Keratinocyte (primary cell): ENCODE data around the gene TC2N. TPM values are rescaled to one million over a fixed set of nuclear protein-coding genes. Genes with fewer than 3 reads are reported as not detected.
"Not testable (repeated sequence)": the region's sequence is repeated elsewhere in the genome, so short reads cannot be mapped to it uniquely, and the experiment has no call there.

Source experiments
- DNase-seq: peaks from one replicate; pipeline ENCODE4 v3.0.0-alpha.2; 2011; ENCODE audit warnings: low read depth, missing footprints, low spot score
- FAIRE-seq: peaks from 2 replicates; lab custom pipeline; 2011; peaks lifted over from hg19 to GRCh38; lab: Jason Lieb, UNC
- H2AFZ ChIP-seq: 2 replicates; pipeline ENCODE4 v1.6.0; 2012; ENCODE audit warnings: low read length, control low read depth, inconsistent platforms; ENCODE audit not compliant: control insufficient read depth
- H3K27ac ChIP-seq: 2 replicates; pipeline ENCODE4 v1.5.1; 2011; ENCODE audit warnings: low read length; ENCODE audit not compliant: control insufficient read depth, insufficient read depth
- H3K27me3 ChIP-seq: 3 replicates; pipeline ENCODE4 v1.6.0; 2011; ENCODE audit warnings: low read length; ENCODE audit not compliant: control insufficient read depth, insufficient read depth; ENCODE audit errors: extremely low read depth
- H3K36me3 ChIP-seq, 2 experiments: 2 replicates in 1 of 2; 3 replicates in 1 of 2; pipeline ENCODE4 v1.5.1; 2011; ENCODE audit warnings: low read length in 2 of 2, mild to moderate bottlenecking in 1 of 2; ENCODE audit not compliant: control insufficient read depth in 2 of 2, insufficient read depth in 2 of 2; ENCODE audit errors: extremely low read depth in 1 of 2
- H3K4me1 ChIP-seq: 3 replicates; pipeline ENCODE4 v1.5.1; 2011; ENCODE audit warnings: low read length; ENCODE audit not compliant: control insufficient read depth, insufficient read depth; ENCODE audit errors: extremely low read depth
- H3K4me2 ChIP-seq: 3 replicates; pipeline ENCODE4 v1.6.0; 2011; ENCODE audit warnings: low read depth, low read length; ENCODE audit not compliant: control insufficient read depth, insufficient read depth; ENCODE audit errors: extremely low read depth
- H3K4me3 ChIP-seq, 3 experiments: fragments of 200-600 bp in 1 of 3; sonication (generic) in 1 of 3; 2 replicates in 2 of 3; 3 replicates in 1 of 3; pipeline ENCODE4 v1.5.1; 2011 to 2016; ENCODE audit warnings: low read length in 3 of 3, mild to moderate bottlenecking in 3 of 3, control low read depth in 2 of 3, inconsistent platforms in 1 of 3, low read depth in 1 of 3, mixed read lengths in 1 of 3, mixed run types in 1 of 3, moderate library complexity in 1 of 3; ENCODE audit not compliant: control insufficient read depth in 2 of 3, insufficient read depth in 2 of 3; ENCODE audit errors: extremely low read depth in 1 of 3
- H3K79me2 ChIP-seq: 2 replicates; pipeline ENCODE4 v1.6.0; 2012; ENCODE audit warnings: low read length; ENCODE audit not compliant: control insufficient read depth, insufficient read depth
- H3K9ac ChIP-seq: 3 replicates; pipeline ENCODE4 v1.6.0; 2011; ENCODE audit warnings: low read length; ENCODE audit not compliant: control insufficient read depth, insufficient read depth; ENCODE audit errors: extremely low read depth
- H3K9me1 ChIP-seq: 3 replicates; pipeline ENCODE4 v1.6.0; 2011; ENCODE audit warnings: low read length; ENCODE audit not compliant: control insufficient read depth, insufficient read depth; ENCODE audit errors: extremely low read depth
- H3K9me3 ChIP-seq: 2 replicates; pipeline ENCODE4 v1.5.1; 2012; ENCODE audit warnings: low read depth, low read length; ENCODE audit not compliant: control insufficient read depth
- H4K20me1 ChIP-seq: 3 replicates; pipeline ENCODE4 v1.6.0; 2011; ENCODE audit warnings: low read length; ENCODE audit not compliant: control insufficient read depth, insufficient read depth; ENCODE audit errors: extremely low read depth
- EZH2 ChIP-seq: IDR thresholded peaks from one replicate; pipeline ENCODE4 v1.6.1; 2012; ENCODE audit warnings: inconsistent platforms, mild to moderate bottlenecking, low read length, moderate library complexity
- dilution Hi-C: fragments of 300-500 bp; cut with MboI; formaldehyde crosslinking; loops from one replicate; pipeline ENCODE4 v1.7.0; 2020; ENCODE audit warnings: low sequenced_read_pairs; ENCODE audit not compliant: extremely low pct_ligation_motif_present
- polyA plus RNA-seq, 5 experiments: library from polyadenylated mRNA; depleted of rRNA in 3 of 5; stranded (reverse) in 3 of 5; stranded (forward) in 1 of 5; unstranded in 1 of 5; fragments of >200 nt; gene quantifications; 1 replicate in 1 of 5; 2 replicates in 3 of 5; 3 replicates in 1 of 5; pipeline versions ENCODE4 v1.2.1 to v1.2.3, GENCODE V29; 2011 to 2012; ENCODE audit warnings: missing spikeins in 2 of 5, low read depth in 1 of 5, low replicate concordance in 1 of 5
- TF ChIP-seq, protein P1 (sequence below), 3 experiments: IDR thresholded peaks in 1 of 3; conservative IDR thresholded peaks in 1 of 3; optimal IDR thresholded peaks in 1 of 3; 2 replicates in 2 of 3; 3 replicates in 1 of 3; pipeline versions ENCODE3 to v1.5.1; 2011; ENCODE audit warnings: low read length in 3 of 3, mild to moderate bottlenecking in 3 of 3, moderate library complexity in 2 of 3, control low read depth in 1 of 3, inconsistent platforms in 1 of 3; ENCODE audit not compliant: insufficient read depth in 2 of 3; ENCODE audit errors: extremely low read depth in 1 of 3

Gene TC2N
- polyA plus RNA-seq, 1 donor (not counting 4 experiments of a cell fraction or from before 2014, with no cell fraction given) = 22.6 TPM

DNA sequence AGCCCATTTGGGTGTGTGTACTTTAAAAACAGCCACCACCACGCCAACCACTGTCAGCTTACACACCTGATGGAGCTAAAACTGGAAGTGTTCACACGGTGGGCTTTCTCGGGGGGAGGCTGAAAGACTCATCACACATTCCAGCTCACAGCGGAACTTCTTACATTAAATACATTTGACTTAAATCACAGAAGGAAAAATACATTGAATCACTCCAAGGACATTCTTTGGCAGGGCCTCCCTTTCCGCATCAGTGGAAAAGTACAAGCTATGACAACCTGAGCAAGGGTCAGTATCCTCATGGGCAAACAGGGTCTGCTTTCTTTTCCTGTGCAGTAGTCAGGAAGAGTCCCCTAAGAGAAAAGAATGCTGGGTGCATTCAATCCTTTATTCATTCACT is 31.0 kb upstream of the TC2N start:
- no peak overlapping the region for H3K27ac ChIP-seq
- dilution Hi-C loops = no loop called here
- DNase-seq = no peak

GRCh38 chr14:91897716-91898115 is 30.4 kb upstream of the TC2N start:
- H3K9me3 ChIP-seq, H3K27me3 ChIP-seq, H3K27ac ChIP-seq, H3K4me3 ChIP-seq, H3K4me2 ChIP-seq, H2AFZ ChIP-seq, H4K20me1 ChIP-seq, H3K79me2 ChIP-seq, H3K9ac ChIP-seq, dilution Hi-C loops, FAIRE-seq, H3K36me3 ChIP-seq, H3K9me1 ChIP-seq, H3K4me1 ChIP-seq, DNase-seq: not testable (repeated sequence)

More for the DNA sequence above, 31.0 kb upstream of the TC2N start:
- peaks cover 5% of the 10 kb centered on the region for H3K27me3 ChIP-seq
- H3K4me3 ChIP-seq = no peak overlapping the region
- H2AFZ ChIP-seq = no peak overlapping the region
- no peaks in the 10 kb centered on the region for H3K36me3 ChIP-seq
- H4K20me1 ChIP-seq = no peaks in the 10 kb centered on the region
- no peaks in the 10 kb centered on the region for H3K79me2 ChIP-seq
- H3K4me2 ChIP-seq = no peak overlapping the region
- TF ChIP-seq, protein P1, sequence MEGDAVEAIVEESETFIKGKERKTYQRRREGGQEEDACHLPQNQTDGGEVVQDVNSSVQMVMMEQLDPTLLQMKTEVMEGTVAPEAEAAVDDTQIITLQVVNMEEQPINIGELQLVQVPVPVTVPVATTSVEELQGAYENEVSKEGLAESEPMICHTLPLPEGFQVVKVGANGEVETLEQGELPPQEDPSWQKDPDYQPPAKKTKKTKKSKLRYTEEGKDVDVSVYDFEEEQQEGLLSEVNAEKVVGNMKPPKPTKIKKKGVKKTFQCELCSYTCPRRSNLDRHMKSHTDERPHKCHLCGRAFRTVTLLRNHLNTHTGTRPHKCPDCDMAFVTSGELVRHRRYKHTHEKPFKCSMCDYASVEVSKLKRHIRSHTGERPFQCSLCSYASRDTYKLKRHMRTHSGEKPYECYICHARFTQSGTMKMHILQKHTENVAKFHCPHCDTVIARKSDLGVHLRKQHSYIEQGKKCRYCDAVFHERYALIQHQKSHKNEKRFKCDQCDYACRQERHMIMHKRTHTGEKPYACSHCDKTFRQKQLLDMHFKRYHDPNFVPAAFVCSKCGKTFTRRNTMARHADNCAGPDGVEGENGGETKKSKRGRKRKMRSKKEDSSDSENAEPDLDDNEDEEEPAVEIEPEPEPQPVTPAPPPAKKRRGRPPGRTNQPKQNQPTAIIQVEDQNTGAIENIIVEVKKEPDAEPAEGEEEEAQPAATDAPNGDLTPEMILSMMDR (optimal IDR thresholded peaks at IDR 0.05 in 1 of 3, IDR thresholded peaks at IDR 0.05 in 1 of 3, conservative IDR thresholded peaks at IDR 0.05 in 1 of 3; ENCODE audit: extremely low read depth in 1 of 3, insufficient read depth in 2 of 3, low read length in 3 of 3) = no peak
- TF ChIP-seq EZH2 = no peak
- no peak for FAIRE-seq
- H3K4me1 ChIP-seq = no peaks in the 10 kb centered on the region
- no peaks in the 10 kb centered on the region for H3K9me1 ChIP-seq
- no peak overlapping the region for H3K9ac ChIP-seq
- no peaks in the 10 kb centered on the region for H3K9me3 ChIP-seq

DNA sequence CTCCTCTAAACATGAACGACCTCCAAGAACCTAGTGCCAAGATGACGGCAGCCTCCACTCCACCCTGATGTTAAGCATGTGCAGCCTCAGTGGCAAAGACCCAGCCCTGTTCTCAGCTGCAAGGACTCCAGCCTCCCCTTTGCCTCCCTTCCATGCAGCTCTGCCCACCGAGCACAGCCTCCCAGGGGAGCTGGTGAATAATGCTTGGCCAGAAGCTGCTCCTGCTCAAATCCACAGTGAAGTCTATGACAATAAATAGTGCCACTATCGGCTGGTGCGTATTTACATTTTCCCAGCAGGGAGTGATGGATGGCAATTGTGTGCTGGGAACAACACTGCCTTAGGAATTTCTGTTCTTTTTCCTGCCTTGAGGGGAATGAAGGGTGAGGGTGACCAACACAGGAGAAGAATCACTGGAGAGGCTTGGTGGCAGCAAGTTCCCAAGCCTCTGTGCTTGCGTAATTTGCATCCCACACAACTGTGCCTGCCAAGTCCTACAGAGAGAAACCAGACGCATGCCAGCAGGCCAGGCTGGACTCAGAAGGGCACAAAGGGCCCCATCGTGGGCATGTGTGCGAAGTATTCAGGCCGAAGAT is 29.9 kb upstream of the TC2N start:
- Histone ChIP-seq H4K20me1 (no peaks in the 10 kb centered on the region), H3K79me2 (no peaks in the 10 kb centered on the region), H3K4me1 (no peaks in the 10 kb centered on the region), H3K9ac (no peak overlapping the region), H3K4me2 (no peak overlapping the region), H3K9me3 (no peaks in the 10 kb centered on the region), H3K27me3 (peaks cover 5% of the 10 kb centered on the region), H3K4me3 (no peak overlapping the region), H3K36me3 (no peaks in the 10 kb centered on the region), H3K9me1 (no peaks in the 10 kb centered on the region), H2AFZ (no peak overlapping the region), H3K27ac (no peak overlapping the region)
- dilution Hi-C loops = no loop called here
- TF ChIP-seq, protein P1 (optimal IDR thresholded peaks at IDR 0.05 in 1 of 3, IDR thresholded peaks at IDR 0.05 in 1 of 3, conservative IDR thresholded peaks at IDR 0.05 in 1 of 3; ENCODE audit: extremely low read depth in 1 of 3, insufficient read depth in 2 of 3, low read length in 3 of 3) = no peak
- TF ChIP-seq EZH2 = no peak
- FAIRE-seq = no peak
- no peak for DNase-seq
